HG02973 (cell line): ENCODE data around the gene KCTD17.
"Not testable (repeated sequence)": the region's sequence is repeated elsewhere in the genome, so short reads cannot be mapped to it uniquely, and the experiment has no call there.

Source experiments
- ATAC-seq: cut with Tn5 transposase; IDR thresholded peaks from one replicate; pipeline ENCODE4 v1.9.1; 2021; ENCODE audit warnings: moderate library complexity; ENCODE audit not compliant: unreplicated experiment

The KCTD17 gene

GRCh38 chr22:37057796-37058510, 6.4 kb downstream of the KCTD17 start:
- ATAC-seq = no peak

- ATAC-seq = no peak
Measured at GRCh38 chr22:37058917-37059701, 7.6 kb downstream of the KCTD17 start.

GRCh38 chr22:37059876-37060449, 8.4 kb downstream of the KCTD17 start:
- no peak for ATAC-seq

- ATAC-seq = peak; percentile 55
Measured at GRCh38 chr22:37060801-37061610, 9.5 kb downstream of the KCTD17 start.

- no peak for ATAC-seq
Measured at GRCh38 chr22:37061611-37062375, 10.3 kb downstream of the KCTD17 start.

GRCh38 chr22:37062376-37062675, 10.8 kb downstream of the KCTD17 start:
- ATAC-seq = no peak

- ATAC-seq = no peak
Measured at GRCh38 chr22:37062702-37063381, 11.3 kb downstream of the KCTD17 start.

- no peak for ATAC-seq
Measured at GRCh38 chr22:37063431-37064420, 12.2 kb downstream of the KCTD17 start.

- ATAC-seq = no peak
Measured at GRCh38 chr22:37064553-37064952, 13.0 kb downstream of the KCTD17 start.

- ATAC-seq = no peak
Measured at GRCh38 chr22:37065180-37065579, 13.6 kb downstream of the KCTD17 start.

- ATAC-seq = no peak
Measured at GRCh38 chr22:37065961-37066360, 14.4 kb downstream of the KCTD17 start.

GRCh38 chr22:37067428-37067827, 15.9 kb downstream of the KCTD17 start:
- no peak for ATAC-seq

- ATAC-seq = no peak
Measured at GRCh38 chr22:37068859-37069258, 17.3 kb downstream of the KCTD17 start.

- no peak for ATAC-seq
Measured at GRCh38 chr22:37069319-37069718, 17.8 kb downstream of the KCTD17 start.

GRCh38 chr22:37069719-37070118, 18.2 kb downstream of the KCTD17 start:
- ATAC-seq = no peak

GRCh38 chr22:37070334-37070733, 18.8 kb downstream of the KCTD17 start:
- ATAC-seq = no peak

- ATAC-seq = no peak
Measured at GRCh38 chr22:37070744-37071143, 19.2 kb downstream of the KCTD17 start.

- not testable (repeated sequence) for ATAC-seq
Measured at GRCh38 chr22:37071850-37072592, 20.5 kb downstream of the KCTD17 start.
